HL-60 (cell line): ENCODE measurements around the gene PDXP.

Experiments
- DNase-seq, 2 experiments: peaks; one replicate each; pipeline ENCODE4 v3.0.0-alpha.2; 2010 to 2020; ENCODE audit warnings: low read depth in 1 of 2, low spot score in 1 of 2
- H3K27ac ChIP-seq: fragments of 250-450 bp; sonication (Bioruptor Pico); replicated peaks from 2 replicates; pipeline ENCODE4 v1.5.1; 2020; ENCODE audit warnings: mild to moderate bottlenecking, moderate library complexity
- H3K27me3 ChIP-seq: fragments of 250-450 bp; sonication (Bioruptor Pico); 2 replicates; pipeline ENCODE4 v1.5.1; 2021; ENCODE audit warnings: mild to moderate bottlenecking, moderate library complexity; ENCODE audit not compliant: insufficient read depth, poor library complexity, severe bottlenecking
- H3K4me3 ChIP-seq: replicated peaks from 2 replicates; pipeline ENCODE4 v1.5.1; 2011; ENCODE audit warnings: mild to moderate bottlenecking, control low read depth, low read length; ENCODE audit not compliant: insufficient read depth
- GABPA ChIP-seq: IDR thresholded peaks from 2 replicates; pipeline ENCODE4 v1.6.1; 2012; ENCODE audit warnings: low read depth
- POLR2AphosphoS5 ChIP-seq: IDR thresholded peaks from 2 replicates; pipeline ENCODE4 v1.6.1; 2012; ENCODE audit warnings: low read depth
- SPI1 ChIP-seq: IDR thresholded peaks from 2 replicates; pipeline ENCODE4 v1.6.1; 2012; ENCODE audit warnings: low read depth, mild to moderate bottlenecking, borderline replicate concordance
- TF ChIP-seq, protein P1 (sequence below): IDR thresholded peaks from one replicate; pipeline ENCODE4 v1.5.1; 2011; ENCODE audit warnings: low read length, control low read depth, inconsistent platforms; ENCODE audit not compliant: insufficient read depth
- TF ChIP-seq, protein P2 (sequence below): IDR thresholded peaks from 2 replicates; pipeline ENCODE4 v1.6.1; 2012; ENCODE audit warnings: low read depth; ENCODE audit not compliant: insufficient replicate concordance

The PDXP gene

DNA sequence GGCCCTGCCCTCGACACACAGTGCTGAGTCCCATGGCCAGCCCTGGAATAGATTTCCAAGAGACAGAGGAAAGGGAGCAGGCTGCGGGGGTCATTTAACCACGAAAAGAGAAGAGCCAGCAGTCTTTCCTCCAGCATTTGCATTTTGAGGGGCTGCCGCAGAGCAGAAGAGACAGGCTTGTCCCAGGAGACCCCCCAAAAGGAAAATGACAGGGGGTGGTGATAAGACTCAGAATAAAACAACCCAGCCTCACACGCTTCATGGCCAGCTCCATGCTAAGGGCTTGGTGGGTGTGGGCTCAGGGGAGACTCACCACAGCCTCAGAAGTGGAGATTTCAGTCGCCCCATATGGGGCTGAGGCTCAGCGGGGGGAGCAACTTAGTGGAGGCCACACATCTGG is 55.2 kb downstream of the PDXP start:
- no peak for DNase-seq
- H3K27me3 ChIP-seq: no peaks in the 10 kb centered on the region
- H3K27ac ChIP-seq: no peak overlapping the region
- TF ChIP-seq, protein P1, sequence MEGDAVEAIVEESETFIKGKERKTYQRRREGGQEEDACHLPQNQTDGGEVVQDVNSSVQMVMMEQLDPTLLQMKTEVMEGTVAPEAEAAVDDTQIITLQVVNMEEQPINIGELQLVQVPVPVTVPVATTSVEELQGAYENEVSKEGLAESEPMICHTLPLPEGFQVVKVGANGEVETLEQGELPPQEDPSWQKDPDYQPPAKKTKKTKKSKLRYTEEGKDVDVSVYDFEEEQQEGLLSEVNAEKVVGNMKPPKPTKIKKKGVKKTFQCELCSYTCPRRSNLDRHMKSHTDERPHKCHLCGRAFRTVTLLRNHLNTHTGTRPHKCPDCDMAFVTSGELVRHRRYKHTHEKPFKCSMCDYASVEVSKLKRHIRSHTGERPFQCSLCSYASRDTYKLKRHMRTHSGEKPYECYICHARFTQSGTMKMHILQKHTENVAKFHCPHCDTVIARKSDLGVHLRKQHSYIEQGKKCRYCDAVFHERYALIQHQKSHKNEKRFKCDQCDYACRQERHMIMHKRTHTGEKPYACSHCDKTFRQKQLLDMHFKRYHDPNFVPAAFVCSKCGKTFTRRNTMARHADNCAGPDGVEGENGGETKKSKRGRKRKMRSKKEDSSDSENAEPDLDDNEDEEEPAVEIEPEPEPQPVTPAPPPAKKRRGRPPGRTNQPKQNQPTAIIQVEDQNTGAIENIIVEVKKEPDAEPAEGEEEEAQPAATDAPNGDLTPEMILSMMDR: no peak
- TF ChIP-seq, protein P2, sequence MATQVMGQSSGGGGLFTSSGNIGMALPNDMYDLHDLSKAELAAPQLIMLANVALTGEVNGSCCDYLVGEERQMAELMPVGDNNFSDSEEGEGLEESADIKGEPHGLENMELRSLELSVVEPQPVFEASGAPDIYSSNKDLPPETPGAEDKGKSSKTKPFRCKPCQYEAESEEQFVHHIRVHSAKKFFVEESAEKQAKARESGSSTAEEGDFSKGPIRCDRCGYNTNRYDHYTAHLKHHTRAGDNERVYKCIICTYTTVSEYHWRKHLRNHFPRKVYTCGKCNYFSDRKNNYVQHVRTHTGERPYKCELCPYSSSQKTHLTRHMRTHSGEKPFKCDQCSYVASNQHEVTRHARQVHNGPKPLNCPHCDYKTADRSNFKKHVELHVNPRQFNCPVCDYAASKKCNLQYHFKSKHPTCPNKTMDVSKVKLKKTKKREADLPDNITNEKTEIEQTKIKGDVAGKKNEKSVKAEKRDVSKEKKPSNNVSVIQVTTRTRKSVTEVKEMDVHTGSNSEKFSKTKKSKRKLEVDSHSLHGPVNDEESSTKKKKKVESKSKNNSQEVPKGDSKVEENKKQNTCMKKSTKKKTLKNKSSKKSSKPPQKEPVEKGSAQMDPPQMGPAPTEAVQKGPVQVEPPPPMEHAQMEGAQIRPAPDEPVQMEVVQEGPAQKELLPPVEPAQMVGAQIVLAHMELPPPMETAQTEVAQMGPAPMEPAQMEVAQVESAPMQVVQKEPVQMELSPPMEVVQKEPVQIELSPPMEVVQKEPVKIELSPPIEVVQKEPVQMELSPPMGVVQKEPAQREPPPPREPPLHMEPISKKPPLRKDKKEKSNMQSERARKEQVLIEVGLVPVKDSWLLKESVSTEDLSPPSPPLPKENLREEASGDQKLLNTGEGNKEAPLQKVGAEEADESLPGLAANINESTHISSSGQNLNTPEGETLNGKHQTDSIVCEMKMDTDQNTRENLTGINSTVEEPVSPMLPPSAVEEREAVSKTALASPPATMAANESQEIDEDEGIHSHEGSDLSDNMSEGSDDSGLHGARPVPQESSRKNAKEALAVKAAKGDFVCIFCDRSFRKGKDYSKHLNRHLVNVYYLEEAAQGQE: no peak
- TF ChIP-seq GABPA: no peak
- TF ChIP-seq SPI1: no peak
- no peak for TF ChIP-seq POLR2AphosphoS5
- H3K4me3 ChIP-seq: no peak overlapping the region

DNA sequence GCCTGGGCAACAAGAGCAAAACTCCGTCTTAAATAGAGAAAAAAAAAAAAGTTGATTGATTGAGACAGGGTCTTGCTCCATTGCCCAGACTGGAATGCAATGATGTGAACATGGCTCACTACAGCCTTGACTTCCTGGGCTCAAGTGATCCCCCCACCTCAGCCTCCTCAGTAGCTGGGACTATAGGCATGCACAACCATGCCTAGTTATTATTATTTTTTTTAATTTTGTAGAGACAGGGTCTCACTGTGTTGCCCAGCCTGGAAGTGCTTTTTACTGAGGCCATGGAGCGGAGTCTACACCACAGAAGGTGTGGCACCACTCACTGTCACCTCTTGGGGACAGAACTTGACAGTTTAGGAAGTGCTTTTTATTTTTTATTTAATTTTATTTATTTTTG is 56.1 kb downstream of the PDXP start:
- no peak overlapping the region for H3K27ac ChIP-seq
- no peak for DNase-seq

DNA sequence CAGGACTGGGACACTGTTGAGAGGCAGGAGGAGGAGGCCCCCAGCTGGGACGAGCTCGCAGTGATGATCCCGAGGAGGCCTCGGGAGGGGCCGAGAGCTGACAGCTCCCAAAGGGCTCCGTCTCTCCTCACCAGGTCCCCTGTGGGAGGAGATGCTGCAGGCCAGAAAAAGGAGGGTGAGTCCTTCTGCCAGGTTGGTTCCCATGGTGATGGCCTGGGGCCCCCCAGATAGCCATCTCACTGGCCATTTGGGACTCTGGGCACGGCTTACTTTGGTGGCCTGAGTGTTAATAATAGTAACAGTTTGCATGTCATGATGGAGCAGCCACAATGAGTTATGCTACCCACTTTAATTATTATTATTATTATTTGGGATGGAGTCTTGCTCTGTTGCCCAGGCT is 57.2 kb downstream of the PDXP start:
- H3K4me3 ChIP-seq: no peak overlapping the region
- no peak overlapping the region for H3K27ac ChIP-seq
- H3K27me3 ChIP-seq: no peaks in the 10 kb centered on the region
- no peak for DNase-seq
- TF ChIP-seq POLR2AphosphoS5 (no peak), SPI1 (no peak), GABPA (no peak)
- TF ChIP-seq, protein P1: no peak
- TF ChIP-seq, protein P2: no peak

More for the DNA sequence above, 56.1 kb downstream of the PDXP start:
- Histone ChIP-seq H3K4me3 (no peak overlapping the region), H3K27me3 (no peaks in the 10 kb centered on the region)
- TF ChIP-seq, protein P2: no peak
- TF ChIP-seq GABPA (no peak), SPI1 (no peak), POLR2AphosphoS5 (no peak)
- TF ChIP-seq, protein P1: no peak
